Neural crest cell (in vitro differentiated cells): ENCODE results near the gene ATP6V1D. TPM values are rescaled to one million over a fixed set of nuclear protein-coding genes. Genes with fewer than 3 reads are reported as not detected.

Source experiments
- DNase-seq: peaks from one replicate; pipeline ENCODE4 v3.0.0; 2021; ENCODE audit warnings: low read depth, mixed read lengths, low spot score
- H3K27ac Mint-ChIP-seq: one replicate; pipeline ENCODE4 v1.8.0; 2021; ENCODE audit warnings: mild to moderate bottlenecking, mixed read lengths; ENCODE audit not compliant: unreplicated experiment
- H3K27me3 Mint-ChIP-seq: 2 replicates; pipeline ENCODE4 v1.8.0; 2021; ENCODE audit warnings: low read depth, mild to moderate bottlenecking, mixed read lengths
- H3K36me3 Mint-ChIP-seq: 2 replicates; pipeline ENCODE4 v1.8.0; 2021; ENCODE audit warnings: low read depth, mild to moderate bottlenecking, mixed read lengths
- H3K4me1 Mint-ChIP-seq: 2 replicates; pipeline ENCODE4 v1.8.0; 2021; ENCODE audit warnings: mixed read lengths
- H3K4me3 Mint-ChIP-seq: one replicate; pipeline ENCODE4 v1.8.0; 2021; ENCODE audit warnings: mild to moderate bottlenecking, mixed read lengths
- H3K9me3 Mint-ChIP-seq: 2 replicates; pipeline ENCODE4 v1.8.0; 2021; ENCODE audit warnings: mixed read lengths
- CTCF ChIP-seq: fragments of 200-600 bp; sonication (generic); conservative IDR thresholded peaks from 2 replicates; pipeline ENCODE4 v1.5.0; 2021; ENCODE audit warnings: antibody characterized with exemption, mild to moderate bottlenecking
- total RNA-seq: library from RNA; stranded (reverse); gene quantifications from 2 replicates; pipeline ENCODE4 v1.2.1, GENCODE V29; 2021

The ATP6V1D gene
- total RNA-seq, 1 donor from 2014 or later: 51.2 TPM

DNA sequence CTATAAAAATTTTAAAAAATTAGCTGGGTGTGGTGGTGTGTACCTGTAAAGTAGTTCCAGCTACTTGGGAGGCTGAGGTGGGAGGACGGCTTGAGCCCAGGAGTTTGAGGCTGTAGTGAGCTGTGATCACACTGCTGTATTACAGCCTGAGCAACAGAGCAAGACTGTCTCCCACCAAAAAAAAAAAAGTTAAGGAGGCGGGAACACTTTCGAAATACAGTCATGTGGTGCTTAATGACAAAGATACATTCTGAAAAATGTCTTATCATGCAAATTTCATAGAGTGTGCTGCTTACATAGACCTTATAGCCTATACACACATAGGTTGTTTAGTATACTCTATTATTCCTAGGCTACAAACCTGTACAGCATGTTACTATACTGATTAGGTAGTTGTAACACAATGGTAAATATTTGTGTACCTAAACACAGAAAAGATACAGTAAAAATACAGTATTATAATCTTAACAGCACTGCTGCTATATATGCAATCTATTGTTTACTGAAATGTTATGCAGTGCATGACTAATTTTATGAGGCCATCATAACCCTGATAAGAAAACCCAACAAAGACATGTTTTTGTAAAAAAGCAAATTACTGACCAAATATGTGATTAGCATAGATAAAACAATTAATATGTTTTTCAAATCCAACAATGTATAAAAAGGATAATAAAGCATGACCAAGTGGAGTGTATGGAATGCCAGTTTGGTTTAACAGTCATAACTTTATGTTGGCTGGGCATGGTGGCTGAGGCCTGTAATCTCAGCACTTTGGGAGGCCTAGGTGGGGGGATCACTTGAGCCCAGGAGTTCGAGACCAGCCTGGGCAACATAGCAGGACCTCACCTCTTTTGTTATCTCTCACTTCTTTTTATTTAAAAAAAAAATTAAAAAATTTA is 11.9 kb upstream of the ATP6V1D start:
- H3K36me3 Mint-ChIP-seq: peaks cover 4% of the 10 kb centered on the region
- H3K4me3 Mint-ChIP-seq: no peak overlapping the region
- H3K27ac Mint-ChIP-seq: no peak overlapping the region
- DNase-seq: no peak
- no peak for TF ChIP-seq CTCF
- no peaks in the 10 kb centered on the region for H3K4me1 Mint-ChIP-seq
- H3K27me3 Mint-ChIP-seq: no peaks in the 10 kb centered on the region
- no peaks in the 10 kb centered on the region for H3K9me3 Mint-ChIP-seq

- no peak for DNase-seq
- Mint-ChIP-seq H3K36me3 (peaks cover 4% of the 10 kb centered on the region), H3K4me3 (no peak overlapping the region), H3K4me1 (no peaks in the 10 kb centered on the region), H3K27me3 (no peaks in the 10 kb centered on the region), H3K27ac (no peak overlapping the region), H3K9me3 (no peaks in the 10 kb centered on the region)
- TF ChIP-seq CTCF: no peak
Measured at GRCh38 chr14:67370830-67371229, 11.2 kb upstream of the ATP6V1D start.

- Mint-ChIP-seq H3K9me3 (no peaks in the 10 kb centered on the region), H3K27me3 (no peaks in the 10 kb centered on the region), H3K36me3 (peaks cover 7% of the 10 kb centered on the region), H3K27ac (no peak overlapping the region), H3K4me3 (no peak overlapping the region), H3K4me1 (peaks cover 11% of the 10 kb centered on the region)
- no peak for DNase-seq
- no peak for TF ChIP-seq CTCF
Measured at GRCh38 chr14:67365476-67365875, 5.9 kb upstream of the ATP6V1D start.

- peaks cover 42% of the 10 kb centered on the region for H3K4me1 Mint-ChIP-seq
Measured at GRCh38 chr14:67360470-67361206, 1.0 kb upstream of the ATP6V1D start.

More at GRCh38 chr14:67360470-67361206, 1.0 kb upstream of the ATP6V1D start:
- Mint-ChIP-seq H3K36me3 (peaks cover 3% of the 10 kb centered on the region), H3K4me3 (peak overlapping the region; percentile 99), H3K9me3 (no peaks in the 10 kb centered on the region), H3K27ac (peak overlapping the region; percentile 97), H3K27me3 (no peaks in the 10 kb centered on the region)
- no peak for DNase-seq
- no peak for TF ChIP-seq CTCF
